ENCODE results near the gene LYRM1. TPM values are rescaled to one million over a fixed set of nuclear protein-coding genes. Genes with fewer than 3 reads are reported as not detected.

LYRM1 gene
- total and polyA plus RNA-seq, 2 donors (not counting 1 experiment from before 2014, with no cell fraction given): 54.9 to 131 TPM

DNA sequence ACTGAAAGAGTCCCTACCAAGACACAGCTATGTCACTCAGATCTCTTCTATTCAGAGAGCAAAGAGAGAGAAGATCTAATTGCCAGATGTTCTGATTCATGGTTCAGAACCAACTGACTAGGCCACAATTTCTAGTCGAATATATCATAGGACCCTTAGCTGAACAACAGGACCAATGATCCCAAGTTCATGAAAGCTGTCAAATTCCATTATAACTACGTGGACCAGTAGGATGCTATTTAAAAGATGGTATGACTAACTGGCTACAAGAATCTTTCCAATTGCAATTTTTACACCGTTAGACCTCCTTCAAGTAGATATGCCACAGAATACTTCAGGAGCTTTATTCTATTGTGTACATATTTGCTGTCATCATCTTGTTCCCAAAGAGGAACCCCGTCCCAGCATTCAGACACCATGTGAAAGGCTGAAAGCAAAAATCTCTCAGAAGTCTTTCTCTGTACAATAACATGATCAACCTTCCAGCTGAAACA is 26.4 kb upstream of the LYRM1 start:
- Histone ChIP-seq H3K79me2 (ENCODE audit: control insufficient read depth, insufficient read depth, low read length) (peaks cover 91% of the 10 kb centered on the region), H4K20me1 (ENCODE audit: control insufficient read depth, extremely low read depth, insufficient read depth, low read length) (no peaks in the 10 kb centered on the region), H3K9ac (ENCODE audit: insufficient read depth, low read length) (no peak overlapping the region), H3K9me3 (ENCODE audit: control insufficient read depth, insufficient read depth, low read depth, low read length) (no peaks in the 10 kb centered on the region), H3K36me3 (ENCODE audit: control insufficient read depth, insufficient read depth, low read length) (no peaks in the 10 kb centered on the region), H3K27me3 (ENCODE audit: control insufficient read depth, insufficient read depth, low read length) (no peaks in the 10 kb centered on the region), H3K4me2 (ENCODE audit: extremely low read depth, insufficient read depth, low read length) (no peak overlapping the region), H3K27ac (ENCODE audit: insufficient read depth, low read length) (peak overlapping the region; percentile 53), H3K4me3 (replicated peaks in 1 of 4; ENCODE audit: control extremely low read depth in 1 of 4, insufficient read depth in 1 of 4, low read depth in 3 of 4, low read length in 4 of 4) (no peak overlapping the region), H3K4me1 (ENCODE audit: control insufficient read depth, extremely low read depth, insufficient read depth, low read length) (peaks cover 13% of the 10 kb centered on the region), H2AFZ (ENCODE audit: low read length) (no peak overlapping the region)
- no peak for TF ChIP-seq EZH2 (IDR thresholded peaks at IDR 0.05; ENCODE audit: low read length, missing control alignments)
- TF ChIP-seq, protein P1, sequence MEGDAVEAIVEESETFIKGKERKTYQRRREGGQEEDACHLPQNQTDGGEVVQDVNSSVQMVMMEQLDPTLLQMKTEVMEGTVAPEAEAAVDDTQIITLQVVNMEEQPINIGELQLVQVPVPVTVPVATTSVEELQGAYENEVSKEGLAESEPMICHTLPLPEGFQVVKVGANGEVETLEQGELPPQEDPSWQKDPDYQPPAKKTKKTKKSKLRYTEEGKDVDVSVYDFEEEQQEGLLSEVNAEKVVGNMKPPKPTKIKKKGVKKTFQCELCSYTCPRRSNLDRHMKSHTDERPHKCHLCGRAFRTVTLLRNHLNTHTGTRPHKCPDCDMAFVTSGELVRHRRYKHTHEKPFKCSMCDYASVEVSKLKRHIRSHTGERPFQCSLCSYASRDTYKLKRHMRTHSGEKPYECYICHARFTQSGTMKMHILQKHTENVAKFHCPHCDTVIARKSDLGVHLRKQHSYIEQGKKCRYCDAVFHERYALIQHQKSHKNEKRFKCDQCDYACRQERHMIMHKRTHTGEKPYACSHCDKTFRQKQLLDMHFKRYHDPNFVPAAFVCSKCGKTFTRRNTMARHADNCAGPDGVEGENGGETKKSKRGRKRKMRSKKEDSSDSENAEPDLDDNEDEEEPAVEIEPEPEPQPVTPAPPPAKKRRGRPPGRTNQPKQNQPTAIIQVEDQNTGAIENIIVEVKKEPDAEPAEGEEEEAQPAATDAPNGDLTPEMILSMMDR (conservative IDR thresholded peaks at IDR 0.05 in 1 of 2, IDR thresholded peaks at IDR 0.05 in 1 of 2; ENCODE audit: low read depth in 1 of 2, low read length in 2 of 2): no peak
- DNase-seq (ENCODE audit: low read depth in 2 of 2): peak in 1 of 2 donors; percentile 69

DNA sequence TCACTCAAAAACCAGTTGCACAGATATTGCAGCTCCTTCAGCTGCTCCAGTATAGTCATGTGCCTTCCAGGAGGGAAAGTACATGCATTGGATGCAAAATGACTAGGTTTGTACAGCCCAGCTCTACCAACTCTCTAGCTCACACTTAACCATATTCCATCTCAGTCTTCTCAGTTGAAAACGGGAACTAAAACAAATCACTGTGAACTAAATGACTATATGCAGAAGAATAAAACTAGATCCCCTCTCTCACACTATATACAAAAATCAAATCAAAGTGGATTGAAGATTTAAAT is 25.3 kb upstream of the LYRM1 start:
- Histone ChIP-seq H3K9ac (ENCODE audit: insufficient read depth, low read length) (no peak overlapping the region), H3K4me3 (replicated peaks in 1 of 4; ENCODE audit: control extremely low read depth in 1 of 4, insufficient read depth in 1 of 4, low read depth in 3 of 4, low read length in 4 of 4) (no peak overlapping the region), H3K27me3 (ENCODE audit: control insufficient read depth, insufficient read depth, low read length) (no peaks in the 10 kb centered on the region), H2AFZ (ENCODE audit: low read length) (no peak overlapping the region), H3K4me1 (ENCODE audit: control insufficient read depth, extremely low read depth, insufficient read depth, low read length) (peaks cover 16% of the 10 kb centered on the region), H3K4me2 (ENCODE audit: extremely low read depth, insufficient read depth, low read length) (no peak overlapping the region), H3K36me3 (ENCODE audit: control insufficient read depth, insufficient read depth, low read length) (no peaks in the 10 kb centered on the region), H4K20me1 (ENCODE audit: control insufficient read depth, extremely low read depth, insufficient read depth, low read length) (no peaks in the 10 kb centered on the region), H3K79me2 (ENCODE audit: control insufficient read depth, insufficient read depth, low read length) (peaks cover 93% of the 10 kb centered on the region), H3K27ac (ENCODE audit: insufficient read depth, low read length) (no peak overlapping the region), H3K9me3 (ENCODE audit: control insufficient read depth, insufficient read depth, low read depth, low read length) (no peaks in the 10 kb centered on the region)
- TF ChIP-seq EZH2 (IDR thresholded peaks at IDR 0.05; ENCODE audit: low read length, missing control alignments): no peak
- TF ChIP-seq, protein P1 (conservative IDR thresholded peaks at IDR 0.05 in 1 of 2, IDR thresholded peaks at IDR 0.05 in 1 of 2; ENCODE audit: low read depth in 1 of 2, low read length in 2 of 2): no peak
- no peak for DNase-seq (ENCODE audit: low read depth in 2 of 2)

GRCh38 chr16:20878682-20879147 is 21.9 kb upstream of the LYRM1 start:
- Histone ChIP-seq H3K9me3 (ENCODE audit: control insufficient read depth, insufficient read depth, low read depth, low read length) (no peaks in the 10 kb centered on the region), H3K79me2 (ENCODE audit: control insufficient read depth, insufficient read depth, low read length) (peaks cover 88% of the 10 kb centered on the region), H3K4me3 (replicated peaks in 1 of 4; ENCODE audit: control extremely low read depth in 1 of 4, insufficient read depth in 1 of 4, low read depth in 3 of 4, low read length in 4 of 4) (no peak overlapping the region), H3K9ac (ENCODE audit: insufficient read depth, low read length) (no peak overlapping the region), H3K27ac (ENCODE audit: insufficient read depth, low read length) (peak overlapping the region; percentile 37), H3K4me2 (ENCODE audit: extremely low read depth, insufficient read depth, low read length) (peak overlapping the region; percentile 65), H3K4me1 (ENCODE audit: control insufficient read depth, extremely low read depth, insufficient read depth, low read length) (peaks cover 9% of the 10 kb centered on the region), H2AFZ (ENCODE audit: low read length) (no peak overlapping the region), H3K27me3 (ENCODE audit: control insufficient read depth, insufficient read depth, low read length) (no peaks in the 10 kb centered on the region), H3K36me3 (ENCODE audit: control insufficient read depth, insufficient read depth, low read length) (no peaks in the 10 kb centered on the region), H4K20me1 (ENCODE audit: control insufficient read depth, extremely low read depth, insufficient read depth, low read length) (no peaks in the 10 kb centered on the region)
- TF ChIP-seq, protein P1 (conservative IDR thresholded peaks at IDR 0.05 in 1 of 2, IDR thresholded peaks at IDR 0.05 in 1 of 2; ENCODE audit: low read depth in 1 of 2, low read length in 2 of 2): no peak
- TF ChIP-seq EZH2 (IDR thresholded peaks at IDR 0.05; ENCODE audit: low read length, missing control alignments): no peak
- DNase-seq (ENCODE audit: low read depth in 2 of 2): no peak
